SK-N-MC (cell line): ENCODE results near the gene ASIC4.

Source experiments
- EZH2 ChIP-seq: fragments of 200-600 bp; sonication (generic); IDR thresholded peaks from one replicate; pipeline ENCODE4 v1.6.1; 2017; ENCODE audit warnings: antibody characterized with exemption
- FOXP2 ChIP-seq: optimal IDR thresholded peaks from 2 replicates; pipeline ENCODE3; 2011; ENCODE audit warnings: mild to moderate bottlenecking, moderate library complexity; ENCODE audit not compliant: insufficient read depth; ENCODE audit errors: extremely low read length, control extremely low read depth
- POLR2AphosphoS5 ChIP-seq: IDR thresholded peaks from 2 replicates; pipeline ENCODE4 v1.6.1; 2012; ENCODE audit warnings: mild to moderate bottlenecking, low read depth, low read length, borderline replicate concordance

- TF ChIP-seq POLR2AphosphoS5 (no peak), FOXP2 (no peak), EZH2 (no peak)
These were observed 45.7 kb upstream of the ASIC4 start for GRCh38 chr2:219468410-219469185.
